H1 (cell line): ENCODE measurements around the gene QRICH1.

Source experiments
- POLR2A ChIP-seq, 2 experiments: IDR thresholded peaks; 1 replicate in 1 of 2; 2 replicates in 1 of 2; pipeline ENCODE4 v1.6.1; 2011; ENCODE audit warnings: low read depth in 2 of 2, low read length in 2 of 2, mild to moderate bottlenecking in 2 of 2; ENCODE audit errors: control extremely low read depth in 1 of 2
- YY1 ChIP-seq: IDR thresholded peaks from 2 replicates; pipeline ENCODE4 v1.6.1; 2011; ENCODE audit warnings: low read depth, mild to moderate bottlenecking, low read length

DNA sequence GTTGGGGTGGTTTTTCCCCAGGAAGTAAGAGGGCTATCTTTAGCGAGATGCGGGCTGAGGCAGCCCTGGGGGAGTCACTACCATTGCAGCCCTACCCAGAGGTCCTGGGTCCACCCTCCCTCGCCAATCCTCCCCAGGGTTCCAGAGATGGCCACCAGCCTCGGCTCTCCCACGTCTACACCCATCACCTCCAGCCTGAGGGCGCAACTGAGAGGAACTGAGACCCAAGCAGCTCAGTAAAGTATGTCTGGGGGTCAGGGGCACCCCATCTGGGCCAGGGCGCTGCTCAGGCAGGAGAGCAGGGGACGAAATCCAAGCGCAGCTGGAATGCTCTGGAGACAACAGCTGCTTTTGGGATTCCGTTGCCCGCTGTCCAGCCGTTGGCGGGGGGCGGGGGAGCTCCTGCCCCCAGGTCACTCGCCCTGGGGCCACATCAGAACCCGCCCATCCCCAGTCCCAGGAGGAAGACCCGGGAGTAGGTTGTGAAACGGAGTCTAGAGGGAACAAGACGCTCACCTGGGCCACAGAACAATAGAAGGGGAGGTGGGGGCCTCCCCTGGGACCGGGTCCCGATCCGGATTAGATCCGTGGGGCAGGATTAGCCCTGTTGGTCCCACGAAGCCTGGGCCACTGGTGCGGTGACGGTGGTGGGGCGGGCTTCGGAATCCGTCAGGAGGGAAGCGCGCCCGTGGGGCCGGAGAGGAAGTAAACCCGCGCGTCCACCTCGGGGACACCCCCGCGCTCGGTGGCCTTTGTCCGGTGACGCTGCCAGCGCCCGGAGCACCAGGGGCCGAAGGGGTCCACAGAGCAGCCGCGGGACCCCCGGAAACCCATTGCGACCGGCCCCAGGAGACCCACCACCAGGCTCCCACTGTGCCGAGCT is 73.3 kb downstream of the QRICH1 start:
- TF ChIP-seq POLR2A (IDR thresholded peaks at IDR 0.05; ENCODE audit: control extremely low read depth in 1 of 2, low read depth in 2 of 2, low read length in 2 of 2) (no peak; a peak in 1 of 3 replicates), YY1 (no peak)
